ENCODE data around the gene SWI5. TPM values are rescaled to one million over a fixed set of nuclear protein-coding genes. Genes with fewer than 3 reads are reported as not detected.

The SWI5 gene
- total RNA-seq, 1 donor: 20.3 TPM

GRCh38 chr9:128245421-128246151 lies 30.5 kb upstream of the SWI5 start:
- Histone ChIP-seq H3K27ac (ENCODE audit: low read depth, low read length) (no peak overlapping the region), H3K4me3 (ENCODE audit: insufficient read depth, low read length) (no peak overlapping the region), H3K4me2 (ENCODE audit: insufficient read depth, low read length) (peak overlapping the region; percentile 72)

DNA sequence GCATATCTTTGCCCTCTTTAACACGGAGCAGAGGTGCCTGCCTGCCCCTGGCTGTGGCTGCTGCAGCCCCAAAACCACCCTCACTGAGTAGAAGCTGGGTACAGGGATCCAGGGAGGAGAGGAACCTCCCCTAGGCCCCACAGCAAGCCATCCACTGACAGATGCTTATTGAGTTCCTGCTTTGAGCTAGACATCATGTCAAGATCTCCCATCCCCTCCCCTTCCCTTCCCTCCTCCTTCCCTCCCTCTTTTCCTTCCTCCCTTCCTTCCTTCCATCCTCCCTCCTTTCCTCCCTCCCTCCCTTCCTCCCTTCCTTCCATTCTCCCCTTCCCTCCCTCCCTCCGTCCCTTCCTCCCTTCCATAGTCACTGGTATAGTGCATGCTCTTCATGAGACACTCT lies 29.6 kb upstream of the SWI5 start:
- Histone ChIP-seq H3K4me2 (ENCODE audit: insufficient read depth, low read length) (no peak overlapping the region), H3K36me3 (ENCODE audit: insufficient read depth, low read length) (no peaks in the 10 kb centered on the region), H2AFZ (ENCODE audit: low read length) (no peak overlapping the region), H3K4me1 (ENCODE audit: insufficient read depth, low read length) (peaks cover 11% of the 10 kb centered on the region), H3K79me2 (ENCODE audit: insufficient read depth, low read length) (no peaks in the 10 kb centered on the region), H3K27me3 (ENCODE audit: insufficient read depth, low read length) (no peaks in the 10 kb centered on the region), H3K4me3 (ENCODE audit: insufficient read depth, low read length) (no peak overlapping the region), H3K9me3 (ENCODE audit: low read depth, low read length) (no peaks in the 10 kb centered on the region), H4K20me1 (ENCODE audit: insufficient read depth, low read length) (no peaks in the 10 kb centered on the region), H3K27ac (ENCODE audit: low read depth, low read length) (no peak overlapping the region)
- DNase-seq (ENCODE audit: insufficient read length, low spot score, missing footprints): peak; percentile 73
- TF ChIP-seq CTCF (IDR thresholded peaks at IDR 0.05; ENCODE audit: extremely low read depth, low read depth, low read length): no peak

More at GRCh38 chr9:128245421-128246151, 30.5 kb upstream of the SWI5 start:
- no peaks in the 10 kb centered on the region for H3K9me3 ChIP-seq (ENCODE audit: low read depth, low read length)
- H3K36me3 ChIP-seq (ENCODE audit: insufficient read depth, low read length): no peaks in the 10 kb centered on the region
- TF ChIP-seq CTCF (IDR thresholded peaks at IDR 0.05; ENCODE audit: extremely low read depth, low read depth, low read length): no peak
- H3K4me1 ChIP-seq (ENCODE audit: insufficient read depth, low read length): peaks cover 11% of the 10 kb centered on the region
- peak; percentile 97 for DNase-seq (ENCODE audit: insufficient read length, low spot score, missing footprints)
- H3K79me2 ChIP-seq (ENCODE audit: insufficient read depth, low read length): no peaks in the 10 kb centered on the region
- H2AFZ ChIP-seq (ENCODE audit: low read length): peak overlapping the region; percentile 43
- H4K20me1 ChIP-seq (ENCODE audit: insufficient read depth, low read length): no peaks in the 10 kb centered on the region
- H3K27me3 ChIP-seq (ENCODE audit: insufficient read depth, low read length): no peaks in the 10 kb centered on the region

DNA sequence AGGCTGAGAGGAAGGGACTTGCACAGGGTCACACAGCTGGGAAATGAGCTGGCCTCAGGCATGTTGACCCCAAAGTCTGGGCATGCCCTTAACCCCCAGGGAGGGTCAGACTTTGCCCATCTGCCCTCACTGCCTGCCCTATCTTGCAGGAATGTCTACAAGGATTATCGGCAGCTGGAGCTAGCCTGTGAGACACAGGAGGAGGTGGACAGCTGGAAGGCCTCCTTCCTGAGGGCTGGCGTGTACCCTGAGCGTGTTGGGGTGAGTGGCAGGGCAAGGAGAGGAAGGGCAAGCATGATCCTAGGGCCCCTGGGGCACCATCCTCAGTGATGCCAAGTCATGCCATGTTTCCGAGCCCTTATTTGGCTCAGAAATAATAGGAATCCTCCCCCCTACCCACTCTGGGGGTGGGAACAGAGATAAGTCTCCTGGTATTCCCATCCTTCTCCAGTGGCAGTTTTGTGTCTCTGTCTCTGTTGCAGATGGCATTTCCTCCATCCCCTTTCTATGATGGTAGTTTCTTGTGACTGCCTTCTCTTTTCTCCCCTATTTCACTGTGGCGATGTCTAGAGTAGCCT lies 28.8 kb upstream of the SWI5 start:
- Histone ChIP-seq H3K36me3 (ENCODE audit: insufficient read depth, low read length) (no peaks in the 10 kb centered on the region), H3K27ac (ENCODE audit: low read depth, low read length) (no peak overlapping the region), H3K9me3 (ENCODE audit: low read depth, low read length) (no peaks in the 10 kb centered on the region), H2AFZ (ENCODE audit: low read length) (no peak overlapping the region), H3K79me2 (ENCODE audit: insufficient read depth, low read length) (no peaks in the 10 kb centered on the region), H4K20me1 (ENCODE audit: insufficient read depth, low read length) (no peaks in the 10 kb centered on the region), H3K4me1 (ENCODE audit: insufficient read depth, low read length) (peaks cover 11% of the 10 kb centered on the region), H3K27me3 (ENCODE audit: insufficient read depth, low read length) (no peaks in the 10 kb centered on the region), H3K4me2 (ENCODE audit: insufficient read depth, low read length) (no peak overlapping the region), H3K4me3 (ENCODE audit: insufficient read depth, low read length) (no peak overlapping the region)
- TF ChIP-seq CTCF (IDR thresholded peaks at IDR 0.05; ENCODE audit: extremely low read depth, low read depth, low read length): no peak
- DNase-seq (ENCODE audit: insufficient read length, low spot score, missing footprints): peak; percentile 57

- Histone ChIP-seq H3K27me3 (ENCODE audit: insufficient read depth, low read length) (no peaks in the 10 kb centered on the region), H3K9me3 (ENCODE audit: low read depth, low read length) (no peaks in the 10 kb centered on the region), H3K4me2 (ENCODE audit: insufficient read depth, low read length) (no peak overlapping the region), H3K4me1 (ENCODE audit: insufficient read depth, low read length) (peaks cover 9% of the 10 kb centered on the region), H2AFZ (ENCODE audit: low read length) (no peak overlapping the region), H3K79me2 (ENCODE audit: insufficient read depth, low read length) (no peaks in the 10 kb centered on the region), H3K27ac (ENCODE audit: low read depth, low read length) (no peak overlapping the region), H4K20me1 (ENCODE audit: insufficient read depth, low read length) (no peaks in the 10 kb centered on the region), H3K36me3 (ENCODE audit: insufficient read depth, low read length) (no peaks in the 10 kb centered on the region), H3K4me3 (ENCODE audit: insufficient read depth, low read length) (no peak overlapping the region)
- no peak for TF ChIP-seq CTCF (IDR thresholded peaks at IDR 0.05; ENCODE audit: extremely low read depth, low read depth, low read length)
- no peak for DNase-seq (ENCODE audit: insufficient read length, low spot score, missing footprints)
Observed at GRCh38 chr9:128249558-128249907, 26.5 kb upstream of the SWI5 start.

Measured in osteoblast (primary cell).